Subcutaneous abdominal adipose tissue (tissue), 5 donors: Measurements from ENCODE around the gene PIM3.
A peak's percentile ranks its signal among the peaks of the same experiment; 100 is the strongest.

Experiments used
- H3K27ac ChIP-seq: one replicate; pipeline ENCODE4 v1.7.0; 2013; ENCODE audit warnings: low read depth, mild to moderate bottlenecking, inconsistent platforms, low read length, moderate library complexity
- H3K27me3 ChIP-seq, 5 donors: one replicate each; pipeline ENCODE4 v1.7.0; 2013; ENCODE audit warnings: low read length in 5 of 5, inconsistent platforms in 1 of 5; ENCODE audit not compliant: control insufficient read depth in 5 of 5, insufficient read depth in 4 of 5
- H3K36me3 ChIP-seq, 5 donors: one replicate each; pipeline ENCODE4 v1.7.0; 2013; ENCODE audit warnings: low read length in 5 of 5; ENCODE audit not compliant: control insufficient read depth in 5 of 5, insufficient read depth in 5 of 5
- H3K4me1 ChIP-seq, 5 donors: one replicate each; pipeline ENCODE4 v1.7.0; 2013; ENCODE audit warnings: low read length in 5 of 5, mild to moderate bottlenecking in 3 of 5, moderate library complexity in 1 of 5; ENCODE audit not compliant: control insufficient read depth in 5 of 5, insufficient read depth in 5 of 5
- H3K4me3 ChIP-seq, 5 donors: one replicate each; pipeline ENCODE4 v1.7.0; 2013; ENCODE audit warnings: low read length in 5 of 5, low read depth in 1 of 5
- H3K9ac ChIP-seq, 5 donors: one replicate each; pipeline ENCODE4 v1.7.0; 2013; ENCODE audit warnings: low read length in 5 of 5, mild to moderate bottlenecking in 4 of 5, moderate library complexity in 3 of 5
- H3K9me3 ChIP-seq, 5 donors: one replicate each; pipeline ENCODE4 v1.7.0; 2013; ENCODE audit warnings: low read length in 5 of 5; ENCODE audit not compliant: control insufficient read depth in 5 of 5
- donor health status: healthy.
- donor health status: healthy.
- donor health status: healthy.
- donor health status: healthy.
- donor health status: healthy.

PIM3 gene

GRCh38 chr22:49996119-49996517, 35.5 kb downstream of the PIM3 start:
- no peak overlapping the region for H3K4me3 ChIP-seq
- H3K4me1 ChIP-seq, result peaks cover 0 to 24% (median 11%) of the 10 kb centered on the region in 5 donors
- peaks cover 0 to 9% (median 8%) of the 10 kb centered on the region in 5 donors for H3K9me3 ChIP-seq
- peaks cover 0 to 22% (median 8%) of the 10 kb centered on the region in 5 donors for H3K27me3 ChIP-seq
- H3K36me3 ChIP-seq, result no peaks in the 10 kb centered on the region
- H3K27ac ChIP-seq, result no peak overlapping the region
- no peak overlapping the region for H3K9ac ChIP-seq

GRCh38 chr22:49996518-49997250, 36.1 kb downstream of the PIM3 start:
- no peak overlapping the region for H3K27ac ChIP-seq
- peaks cover 0 to 24% (median 9%) of the 10 kb centered on the region in 5 donors for H3K27me3 ChIP-seq
- H3K36me3 ChIP-seq, result no peaks in the 10 kb centered on the region
- peaks cover 0 to 24% (median 11%) of the 10 kb centered on the region in 5 donors for H3K4me1 ChIP-seq
- H3K9me3 ChIP-seq, result peaks cover 0 to 5% (median 2%) of the 10 kb centered on the region in 5 donors
- no peak overlapping the region for H3K9ac ChIP-seq
- H3K4me3 ChIP-seq, result no peak overlapping the region

GRCh38 chr22:49997251-49997599, 36.7 kb downstream of the PIM3 start:
- no peaks in the 10 kb centered on the region for H3K36me3 ChIP-seq
- H3K27ac ChIP-seq, result no peak overlapping the region
- H3K9me3 ChIP-seq, result no peaks in the 10 kb centered on the region
- no peak overlapping the region for H3K4me3 ChIP-seq
- no peak overlapping the region for H3K9ac ChIP-seq
- H3K27me3 ChIP-seq, result peaks cover 0 to 25% (median 10%) of the 10 kb centered on the region in 5 donors
- H3K4me1 ChIP-seq, result peaks cover 0 to 30% (median 11%) of the 10 kb centered on the region in 5 donors

GRCh38 chr22:49997932-49998717, 37.6 kb downstream of the PIM3 start:
- no peaks in the 10 kb centered on the region for H3K36me3 ChIP-seq
- H3K4me1 ChIP-seq, result peaks cover 3 to 27% (median 9%) of the 10 kb centered on the region in 5 donors
- H3K27ac ChIP-seq, result no peak overlapping the region
- no peaks in the 10 kb centered on the region for H3K9me3 ChIP-seq
- H3K27me3 ChIP-seq, result peaks cover 0 to 25% (median 13%) of the 10 kb centered on the region in 5 donors
- no peak overlapping the region for H3K9ac ChIP-seq
- H3K4me3 ChIP-seq, result no peak overlapping the region

GRCh38 chr22:49998718-49999062, 38.1 kb downstream of the PIM3 start:
- peaks cover 0 to 25% (median 13%) of the 10 kb centered on the region in 5 donors for H3K27me3 ChIP-seq
- H3K9me3 ChIP-seq, result no peaks in the 10 kb centered on the region
- no peak overlapping the region for H3K4me3 ChIP-seq
- H3K27ac ChIP-seq, result no peak overlapping the region
- H3K9ac ChIP-seq, result no peak overlapping the region
- H3K4me1 ChIP-seq, result peaks cover 0 to 22% (median 4%) of the 10 kb centered on the region in 5 donors
- H3K36me3 ChIP-seq, result no peaks in the 10 kb centered on the region

- Histone ChIP-seq H3K9me3 (no peaks in the 10 kb centered on the region), H3K36me3 (no peaks in the 10 kb centered on the region), H3K27me3 (peaks cover 0 to 25% (median 13%) of the 10 kb centered on the region in 5 donors), H3K4me1 (peaks cover 0 to 21% (median 4%) of the 10 kb centered on the region in 5 donors), H3K4me3 (peak overlapping the region in 2 of 5 donors; percentile 12 to 46), H3K27ac (no peak overlapping the region), H3K9ac (no peak overlapping the region)
These were observed 38.7 kb downstream of the PIM3 start for GRCh38 chr22:49999063-49999945.

GRCh38 chr22:49999946-50000586, 39.5 kb downstream of the PIM3 start:
- no peaks in the 10 kb centered on the region for H3K36me3 ChIP-seq
- peak overlapping the region in 2 of 5 donors; percentile 12 to 46 for H3K4me3 ChIP-seq
- no peak overlapping the region for H3K9ac ChIP-seq
- no peaks in the 10 kb centered on the region for H3K9me3 ChIP-seq
- H3K27me3 ChIP-seq, result peaks cover 0 to 25% (median 13%) of the 10 kb centered on the region in 5 donors
- no peak overlapping the region for H3K27ac ChIP-seq
- H3K4me1 ChIP-seq, result peaks cover 0 to 21% (median 4%) of the 10 kb centered on the region in 5 donors

- Histone ChIP-seq H3K4me3 (no peak overlapping the region), H3K9me3 (no peaks in the 10 kb centered on the region), H3K36me3 (no peaks in the 10 kb centered on the region), H3K27me3 (peaks cover 0 to 25% (median 13%) of the 10 kb centered on the region in 5 donors), H3K9ac (no peak overlapping the region), H3K27ac (no peak overlapping the region), H3K4me1 (peaks cover 0 to 21% (median 4%) of the 10 kb centered on the region in 5 donors)
These were observed 40.2 kb downstream of the PIM3 start for GRCh38 chr22:50000587-50001387.
